Stimulated activated CD4-positive, alpha-beta T cell treated with anti-CD3 and anti-CD28 coated beads, Interleukin-12 subunit alpha, Interleukin-12 subunit beta, amount 100 ng/mL, for 48 hours (primary cell): ENCODE data around the gene TLCD1.

ENCODE experiments used
- DNase-seq, 3 donors: peaks; one replicate each; pipeline ENCODE4 v3.0.0-alpha.2; 2020; ENCODE audit warnings: low read depth in 2 of 3, low spot score in 1 of 3

The TLCD1 gene

GRCh38 chr17:28726226-28726626, at the start of gene TLCD1:
TLCD1 (minus strand) TSS chr17:28726233; CDS start chr17:28726097, 136 bp downstream.
- DNase-seq = peak in 2 of 3 donors; percentile 65 to 74

- DNase-seq = no peak
Measured at GRCh38 chr17:28774206-28774605, 48.2 kb upstream of the TLCD1 start.

DNA sequence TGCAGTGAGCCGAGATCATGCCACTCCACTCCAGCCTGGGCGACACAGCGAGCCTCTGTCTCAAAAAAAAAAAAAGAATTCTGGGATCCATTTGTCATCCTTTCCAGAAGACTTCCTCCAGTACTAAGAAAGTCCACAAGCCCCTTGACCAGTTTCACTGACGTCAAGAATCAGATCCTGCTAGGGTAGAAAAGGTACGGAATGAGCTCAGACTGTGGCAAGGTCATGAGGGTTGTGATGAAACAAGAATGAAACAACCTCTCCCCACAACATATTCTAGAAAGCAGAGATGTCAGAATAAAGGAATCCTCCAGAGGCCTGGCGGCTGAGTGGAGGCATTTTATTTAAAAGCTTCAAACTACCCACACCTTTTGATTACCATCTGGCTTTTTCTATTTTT, 47.7 kb upstream of the TLCD1 start:
- no peak for DNase-seq

DNA sequence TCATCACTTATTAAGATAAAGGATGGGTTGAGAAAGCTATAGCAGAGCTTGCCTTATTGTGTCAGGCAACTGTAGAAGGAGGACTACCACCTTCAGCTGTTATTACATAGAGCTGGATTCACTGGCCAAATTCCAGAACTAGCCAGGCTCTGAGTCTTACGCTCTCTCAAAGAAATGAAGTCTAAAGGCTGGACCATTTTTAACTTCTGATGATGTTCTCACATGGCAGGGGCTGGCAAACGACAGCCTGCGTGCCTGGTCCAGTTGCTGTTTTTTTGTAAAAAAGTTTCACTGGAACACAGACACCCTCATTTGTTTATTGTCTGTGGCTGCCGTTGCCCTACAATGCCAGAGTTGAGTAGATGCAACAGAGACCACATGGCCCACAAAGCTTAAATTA, 39.0 kb upstream of the TLCD1 start:
- DNase-seq = no peak

GRCh38 chr17:28763804-28764266, 37.8 kb upstream of the TLCD1 start:
- DNase-seq = peak; percentile 61 to 83 (median 66)

DNA sequence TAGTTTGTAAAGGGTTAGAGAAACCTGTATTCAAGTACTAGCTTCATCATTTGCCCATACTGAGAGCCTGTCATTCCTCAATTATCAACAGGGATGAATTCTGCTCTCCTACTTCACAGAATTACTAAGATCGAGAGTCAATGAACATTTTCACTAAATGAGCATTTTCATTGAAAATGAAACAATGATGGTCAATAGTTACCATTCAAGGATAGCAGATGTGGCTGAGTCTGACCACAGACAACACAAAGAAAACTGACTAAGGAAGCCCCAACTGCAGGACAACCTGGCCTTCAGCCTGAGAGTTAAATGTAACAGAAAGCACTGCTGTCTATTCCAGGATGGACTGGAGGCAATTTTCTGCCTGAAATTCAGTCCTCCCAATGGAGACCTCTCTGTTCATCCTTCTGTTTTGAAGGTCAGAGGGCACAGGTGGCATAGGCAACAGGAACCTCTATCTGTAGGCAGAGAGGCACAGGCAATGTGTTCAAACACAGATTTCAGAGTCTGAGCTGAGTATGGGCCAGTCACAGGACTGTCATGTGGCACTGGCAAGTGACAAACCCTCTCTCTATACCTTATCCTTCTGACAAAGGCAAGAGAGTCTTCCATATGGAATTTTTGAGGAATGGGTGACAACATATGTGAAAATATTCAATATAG, 37.2 kb upstream of the TLCD1 start:
- DNase-seq = no peak

- no peak for DNase-seq
Measured at GRCh38 chr17:28760601-28761562, 34.8 kb upstream of the TLCD1 start.

DNA sequence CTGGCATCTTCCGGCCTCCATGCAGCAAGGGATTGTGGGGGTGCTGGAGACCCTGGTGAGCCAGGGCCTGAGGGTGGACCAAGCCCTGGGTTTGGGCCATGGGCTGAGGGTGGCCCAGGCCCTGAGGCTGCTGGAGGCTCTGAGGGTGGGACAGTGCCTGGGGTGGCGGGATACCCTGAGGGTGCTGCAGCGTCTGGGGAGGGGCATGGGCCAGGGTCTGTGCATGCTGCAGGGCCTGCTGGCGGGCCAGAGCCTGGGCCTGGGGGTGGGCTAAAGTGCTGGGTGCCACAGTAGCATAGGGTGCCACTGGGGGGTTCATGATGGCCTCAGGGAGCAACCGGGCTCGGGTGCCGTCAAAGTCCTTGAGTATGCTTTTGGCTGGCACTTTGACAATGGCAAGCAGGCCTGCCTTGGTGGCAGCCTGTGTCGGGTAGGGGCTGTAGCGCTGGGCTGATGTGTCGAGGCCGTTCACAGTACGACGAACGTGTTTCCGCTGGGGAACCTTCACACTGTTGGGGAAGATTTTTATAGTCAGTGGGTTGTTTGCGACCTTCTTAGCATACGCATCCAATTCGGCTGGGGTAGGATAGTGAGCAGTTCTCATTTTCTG, 33.3 kb upstream of the TLCD1 start:
- DNase-seq = no peak

GRCh38 chr17:28758411-28759121, 32.5 kb upstream of the TLCD1 start:
- no peak for DNase-seq

GRCh38 chr17:28756049-28756804, 30.2 kb upstream of the TLCD1 start:
- DNase-seq = no peak

DNA sequence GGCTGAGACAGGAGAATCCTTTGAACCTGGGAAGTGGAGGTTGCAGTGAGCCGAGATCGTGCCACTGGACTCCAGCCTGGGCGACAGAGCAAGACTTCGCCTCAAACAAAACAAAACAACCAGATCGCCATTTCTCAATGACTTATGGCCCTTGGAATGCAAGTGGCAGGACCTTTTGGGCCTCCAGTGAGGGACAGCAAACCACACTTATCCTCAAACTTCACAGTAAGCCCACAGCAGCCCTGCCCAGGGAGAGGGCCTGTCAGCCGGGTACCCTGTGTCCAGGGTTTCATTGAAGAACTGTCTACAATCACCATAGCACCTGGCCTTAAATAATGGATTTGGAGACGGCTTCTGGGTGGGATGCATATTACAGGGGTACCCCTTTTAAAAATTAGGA, 29.5 kb upstream of the TLCD1 start:
- DNase-seq = no peak

- DNase-seq = no peak
Measured at GRCh38 chr17:28751600-28752366, 25.8 kb upstream of the TLCD1 start.

DNA sequence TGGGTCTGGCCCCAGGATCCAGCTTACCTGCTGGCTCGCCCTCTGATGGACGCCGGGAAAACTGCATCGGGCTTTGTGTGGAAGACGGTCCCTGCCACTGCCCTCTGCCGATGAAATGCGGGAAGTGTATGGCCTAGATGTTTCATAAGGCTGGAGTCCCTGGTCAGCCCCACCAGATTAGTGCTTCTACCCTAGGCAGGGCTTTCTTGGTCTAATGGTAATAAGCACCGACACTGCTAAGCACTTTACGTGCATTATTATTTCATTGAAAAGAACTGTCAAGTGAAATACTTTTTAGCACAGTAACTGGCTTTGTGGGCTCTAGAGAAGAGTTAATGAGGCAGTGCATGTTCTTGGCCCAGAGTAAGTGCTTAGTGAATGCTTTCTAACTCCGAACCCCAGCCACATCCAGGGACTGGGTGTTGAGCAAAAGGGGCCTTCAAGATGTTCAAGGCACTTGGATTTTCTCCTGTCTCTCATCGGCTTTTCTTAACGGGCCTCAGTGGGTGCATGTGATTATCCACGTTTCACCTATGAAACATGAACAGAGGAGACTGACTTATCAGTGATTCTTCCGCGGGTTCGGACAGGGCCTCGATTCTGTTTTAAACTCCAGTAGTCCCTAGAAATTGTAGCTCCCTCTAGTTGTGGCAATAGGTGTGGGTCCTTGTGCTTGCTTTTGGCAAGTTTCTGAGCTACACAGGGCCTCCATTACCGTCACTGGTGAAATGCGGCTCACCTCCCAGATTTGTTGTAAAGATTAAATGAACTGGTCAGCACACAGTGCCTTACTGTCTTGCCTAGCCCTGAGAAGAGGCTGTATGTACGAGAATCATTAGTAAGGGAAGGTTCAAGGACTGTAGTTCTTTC, 24.4 kb upstream of the TLCD1 start:
- DNase-seq = peak; percentile 82 to 95 (median 89)

GRCh38 chr17:28749516-28750177, 23.6 kb upstream of the TLCD1 start:
- no peak for DNase-seq

DNA sequence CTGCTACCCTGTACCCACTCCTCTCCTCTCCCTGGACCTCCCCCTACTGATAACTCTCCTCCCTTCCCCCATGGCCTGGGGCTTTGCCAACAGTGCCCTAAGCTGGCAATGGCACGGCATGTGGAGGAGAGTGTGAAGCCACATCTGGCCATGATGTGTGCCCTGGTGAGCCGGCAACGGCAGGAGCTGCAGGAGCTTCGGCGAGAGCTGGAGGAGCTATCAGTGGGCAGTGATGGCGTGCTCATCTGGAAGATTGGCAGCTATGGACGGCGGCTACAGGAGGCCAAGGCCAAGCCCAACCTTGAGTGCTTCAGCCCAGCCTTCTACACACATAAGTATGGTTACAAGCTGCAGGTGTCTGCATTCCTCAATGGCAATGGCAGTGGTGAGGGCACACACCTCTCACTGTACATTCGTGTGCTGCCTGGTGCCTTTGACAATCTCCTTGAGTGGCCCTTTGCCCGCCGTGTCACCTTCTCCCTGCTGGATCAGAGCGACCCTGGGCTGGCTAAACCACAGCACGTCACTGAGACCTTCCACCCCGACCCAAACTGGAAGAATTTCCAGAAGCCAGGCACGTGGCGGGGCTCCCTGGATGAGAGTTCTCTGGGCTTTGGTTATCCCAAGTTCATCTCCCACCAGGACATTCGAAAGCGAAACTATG, 23.0 kb upstream of the TLCD1 start:
- no peak for DNase-seq

GRCh38 chr17:28747801-28748750, 22.0 kb upstream of the TLCD1 start:
- no peak for DNase-seq
